Suppressor macrophage treated with lipopolysaccharide for 1 hour (primary cell): Measurements from ENCODE around the gene HECTD2.

ENCODE experiments used
- DNase-seq, 3 donors: peaks; one replicate each; pipeline ENCODE4 v3.0.0-alpha.2; 2020 to 2022

Gene HECTD2

GRCh38 chr10:91541481-91541880 is 131.3 kb downstream of the HECTD2 start:
- peak in 2 of 3 donors; percentile 24 to 39 for DNase-seq

- DNase-seq, result no peak
Observed at GRCh38 chr10:91545384-91545783, 135.2 kb downstream of the HECTD2 start.

GRCh38 chr10:91545838-91546237 is 135.7 kb downstream of the HECTD2 start:
- DNase-seq, result no peak

- DNase-seq, result no peak
Observed at GRCh38 chr10:91549262-91549661, 139.1 kb downstream of the HECTD2 start.

GRCh38 chr10:91550021-91550420 is 139.9 kb downstream of the HECTD2 start:
- no peak for DNase-seq

- peak; percentile 32 to 42 (median 40) for DNase-seq
Observed at GRCh38 chr10:91551856-91552255, 141.7 kb downstream of the HECTD2 start.

- DNase-seq, result no peak
Observed at GRCh38 chr10:91552274-91553095, 142.3 kb downstream of the HECTD2 start.

GRCh38 chr10:91555455-91555854 is 145.3 kb downstream of the HECTD2 start:
- DNase-seq, result no peak

- DNase-seq, result no peak
Observed at GRCh38 chr10:91556691-91557566, 146.8 kb downstream of the HECTD2 start.

GRCh38 chr10:91557651-91558111 is 147.5 kb downstream of the HECTD2 start:
- DNase-seq, result peak in 1 of 3 donors; percentile 34

- DNase-seq, result no peak
Observed at GRCh38 chr10:91558473-91558872, 148.3 kb downstream of the HECTD2 start.

- no peak for DNase-seq
Observed at GRCh38 chr10:91559169-91559568, 149.0 kb downstream of the HECTD2 start.

GRCh38 chr10:91559750-91560149 is 149.6 kb downstream of the HECTD2 start:
- DNase-seq, result no peak

- DNase-seq, result peak in 2 of 3 donors; percentile 28 to 43
Observed at GRCh38 chr10:91560827-91561226, 150.7 kb downstream of the HECTD2 start.

GRCh38 chr10:91562839-91563581 is 152.9 kb downstream of the HECTD2 start:
- DNase-seq, result no peak

- DNase-seq, result no peak
Observed at GRCh38 chr10:91564026-91564425, 153.9 kb downstream of the HECTD2 start.
